H9 (cell line): ENCODE data around the gene SH3RF3. TPM values are rescaled to one million over a fixed set of nuclear protein-coding genes. Genes with fewer than 3 reads are reported as not detected.

Experiments used
- DNase-seq: peaks from one replicate; pipeline ENCODE4 v3.0.0-alpha.2; 2017
- H2AFZ ChIP-seq: one replicate; pipeline ENCODE4 v1.6.1; 2013; ENCODE audit warnings: mild to moderate bottlenecking, low read length, control low read depth, moderate library complexity
- H2AK5ac ChIP-seq: 2 replicates; pipeline ENCODE4 v1.6.1; 2013; ENCODE audit warnings: low read length, control low read depth, mixed read lengths; ENCODE audit not compliant: insufficient read length
- H2BK120ac ChIP-seq: one replicate; pipeline ENCODE4 v1.6.1; 2013; ENCODE audit warnings: low read depth, mild to moderate bottlenecking, low read length, control low read depth, inconsistent platforms; ENCODE audit not compliant: poor library complexity, severe bottlenecking
- H2BK12ac ChIP-seq: 2 replicates; pipeline ENCODE4 v1.6.1; 2013; ENCODE audit warnings: low read length, control low read depth, mixed read lengths, low read depth; ENCODE audit not compliant: insufficient read length
- H2BK15ac ChIP-seq: 2 replicates; pipeline ENCODE4 v1.6.1; 2013; ENCODE audit warnings: low read depth, low read length, control low read depth
- H2BK20ac ChIP-seq: one replicate; pipeline ENCODE4 v1.6.1; 2013; ENCODE audit warnings: low read depth, mild to moderate bottlenecking, low read length, control low read depth, inconsistent platforms; ENCODE audit not compliant: poor library complexity, severe bottlenecking
- H2BK5ac ChIP-seq: 2 replicates; pipeline ENCODE4 v1.6.1; 2013; ENCODE audit warnings: low read length, control low read depth, mixed read lengths; ENCODE audit not compliant: insufficient read length
- H3K14ac ChIP-seq: 2 replicates; pipeline ENCODE4 v1.6.1; 2013; ENCODE audit warnings: low read length, control low read depth; ENCODE audit not compliant: insufficient read depth
- H3K18ac ChIP-seq: 2 replicates; pipeline ENCODE4 v1.6.1; 2013; ENCODE audit warnings: low read depth, mild to moderate bottlenecking, mixed read lengths, low read length, control low read depth; ENCODE audit not compliant: insufficient read length
- H3K23ac ChIP-seq: 2 replicates; pipeline ENCODE4 v1.6.1; 2013; ENCODE audit warnings: low read length, control low read depth, mixed read lengths, low read depth; ENCODE audit not compliant: insufficient read length
- H3K23me2 ChIP-seq: 2 replicates; pipeline ENCODE4 v1.6.1; 2013; ENCODE audit warnings: low read depth, mild to moderate bottlenecking, mixed read lengths, low read length, control low read depth; ENCODE audit not compliant: insufficient read length, poor library complexity, severe bottlenecking
- H3K27ac ChIP-seq: 2 replicates; pipeline ENCODE4 v1.5.1; 2013; ENCODE audit warnings: low read length, control low read depth, mixed read lengths, low read depth; ENCODE audit not compliant: insufficient read length
- H3K27me3 ChIP-seq: 2 replicates; pipeline ENCODE4 v1.6.1; 2013; ENCODE audit warnings: low read length, control low read depth, inconsistent platforms; ENCODE audit not compliant: insufficient read depth
- H3K4ac ChIP-seq: 2 replicates; pipeline ENCODE4 v1.6.1; 2013; ENCODE audit warnings: low read depth, mild to moderate bottlenecking, control low read depth, inconsistent platforms, low read length, moderate library complexity
- H3K4me1 ChIP-seq: 2 replicates; pipeline ENCODE4 v1.6.1; 2013; ENCODE audit warnings: low read length, control low read depth, inconsistent platforms; ENCODE audit not compliant: insufficient read depth
- H3K4me2 ChIP-seq: 2 replicates; pipeline ENCODE4 v1.6.1; 2013; ENCODE audit warnings: low read length, control low read depth, mixed read lengths; ENCODE audit not compliant: insufficient read length, insufficient read depth
- H3K56ac ChIP-seq: 2 replicates; pipeline ENCODE4 v1.6.1; 2013; ENCODE audit warnings: low read depth, mild to moderate bottlenecking, mixed read lengths, low read length, control low read depth; ENCODE audit not compliant: insufficient read length
- H3K79me1 ChIP-seq: 2 replicates; pipeline ENCODE4 v1.6.1; 2013; ENCODE audit warnings: low read depth, mild to moderate bottlenecking, moderate library complexity, low read length, control low read depth, inconsistent platforms; ENCODE audit not compliant: insufficient read depth, poor library complexity, severe bottlenecking
- H3K79me2 ChIP-seq: 2 replicates; pipeline ENCODE4 v1.6.1; 2013; ENCODE audit warnings: low read length, control low read depth, inconsistent platforms; ENCODE audit not compliant: insufficient read depth
- H3K9ac ChIP-seq: 2 replicates; pipeline ENCODE4 v1.6.1; 2013; ENCODE audit warnings: low read length, control low read depth, mixed read lengths; ENCODE audit not compliant: insufficient read length; ENCODE audit errors: extremely low read depth
- H3K9me3 ChIP-seq: one replicate; pipeline ENCODE4 v1.6.1; 2013; ENCODE audit warnings: low read depth, low read length, inconsistent platforms; ENCODE audit not compliant: control insufficient read depth
- H3T11ph ChIP-seq: one replicate; pipeline ENCODE4 v1.6.1; 2013; ENCODE audit warnings: mild to moderate bottlenecking, low read length, control low read depth, inconsistent platforms
- H4K20me1 ChIP-seq: one replicate; pipeline ENCODE4 v1.6.1; 2013; ENCODE audit not compliant: control insufficient read depth, insufficient read length, insufficient read depth
- H4K5ac ChIP-seq: 2 replicates; pipeline ENCODE4 v1.6.1; 2013; ENCODE audit warnings: low read depth, mild to moderate bottlenecking, mixed read lengths, low read length, control low read depth; ENCODE audit not compliant: insufficient read length
- H4K8ac ChIP-seq: replicated peaks from 2 replicates; pipeline ENCODE4 v1.6.1; 2013; ENCODE audit warnings: low read length, control low read depth, mixed read lengths, low read depth; ENCODE audit not compliant: insufficient read length
- H4K91ac ChIP-seq: 2 replicates; pipeline ENCODE4 v1.6.1; 2013; ENCODE audit warnings: low read depth, mild to moderate bottlenecking, moderate library complexity, mixed read lengths, low read length, control low read depth; ENCODE audit not compliant: insufficient read length
- H3K27ac Mint-ChIP-seq, 3 experiments: 2 replicates in 2 of 3; 3 replicates in 1 of 3; pipeline ENCODE4 v1.8.0; 2020 to 2021; ENCODE audit warnings: mixed read lengths in 3 of 3, mild to moderate bottlenecking in 1 of 3, moderate library complexity in 1 of 3
- H3K27me3 Mint-ChIP-seq: 2 replicates; pipeline ENCODE4 v1.8.0; 2021; ENCODE audit warnings: low read depth, mild to moderate bottlenecking, moderate library complexity, mixed read lengths
- H3K36me3 Mint-ChIP-seq, 3 experiments: 2 replicates in 2 of 3; 3 replicates in 1 of 3; pipeline ENCODE4 v1.8.0; 2020 to 2021; ENCODE audit warnings: low read depth in 3 of 3, mixed read lengths in 3 of 3; ENCODE audit not compliant: insufficient read depth in 1 of 3
- H3K4me1 Mint-ChIP-seq, 2 experiments: 2 replicates each; pipeline ENCODE4 v1.8.0; 2020; ENCODE audit warnings: mixed read lengths in 2 of 2
- H3K4me3 Mint-ChIP-seq, 2 experiments: 2 replicates in 1 of 2; 3 replicates in 1 of 2; pipeline ENCODE4 v1.8.0; 2020 to 2021; ENCODE audit warnings: mild to moderate bottlenecking in 2 of 2, mixed read lengths in 2 of 2, moderate library complexity in 1 of 2
- H3K9me3 Mint-ChIP-seq, 2 experiments: 2 replicates in 1 of 2; 3 replicates in 1 of 2; pipeline ENCODE4 v1.8.0; 2020; ENCODE audit warnings: mild to moderate bottlenecking in 2 of 2, mixed read lengths in 2 of 2, moderate library complexity in 1 of 2
- WGBS: extraction: QIAGEN DNeasy Blood & Tissue Kit; methylation state at CpG from one replicate; pipeline ENCODE4 v1.1.7; 2013; ENCODE audit warnings: missing lambda C conversion rate, low lambda C conversion rate, mixed read lengths; ENCODE audit not compliant: insufficient read length; ENCODE audit errors: extremely low coverage; 5-methylcytosine and 5-hydroxymethylcytosine counted together
- total RNA-seq: library from RNA; stranded (reverse); gene quantifications from 2 replicates; pipeline ENCODE4 v1.2.1, GENCODE V29; 2021
- TF ChIP-seq, protein P1 (sequence below): fragments of 200-600 bp; sonication (generic); conservative IDR thresholded peaks from 3 replicates; pipeline ENCODE4 v1.8.0; 2021; ENCODE audit warnings: antibody characterized with exemption, mild to moderate bottlenecking

SH3RF3 gene
- total RNA-seq, 1 experiment from 2014 or later: 0.46 TPM

DNA sequence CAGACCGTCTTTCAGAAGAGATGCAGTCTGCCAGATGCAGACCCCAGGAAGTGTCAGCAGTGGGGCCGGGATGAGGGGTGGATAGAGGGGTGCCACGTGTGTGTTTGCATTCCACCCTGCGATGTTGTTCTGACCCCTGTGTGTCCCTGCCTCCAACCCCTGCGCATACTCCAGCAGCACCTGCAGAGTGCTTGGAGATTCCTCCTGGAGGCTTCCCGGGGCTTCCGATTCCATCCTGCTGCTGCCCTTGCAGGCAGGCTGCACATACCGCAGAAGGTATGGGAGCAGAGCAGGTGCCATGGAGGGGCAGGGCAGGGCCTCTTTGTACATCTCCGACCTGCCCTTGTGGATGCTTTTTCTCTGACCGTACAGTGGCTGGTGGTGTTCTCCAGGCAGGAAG lies 177.2 kb downstream of the SH3RF3 start:
- Histone ChIP-seq H4K20me1 (no peaks in the 10 kb centered on the region), H3K23ac (no peak overlapping the region), H3K79me1 (no peaks in the 10 kb centered on the region), H2BK20ac (no peak overlapping the region), H3K4ac (no peak overlapping the region), H3K4me1 (peaks cover 3% of the 10 kb centered on the region; the same call in 1 of the 2 replicates), H3K56ac (no peak overlapping the region), H3K23me2 (no peaks in the 10 kb centered on the region), H4K8ac (no peak overlapping the region), H2BK12ac (no peak overlapping the region), H3K27ac (no peak overlapping the region), H3K9ac (no peak overlapping the region), H4K91ac (no peak overlapping the region), H2AK5ac (no peak overlapping the region), H3K18ac (no peak overlapping the region), H2BK120ac (no peak overlapping the region), H2AFZ (no peak overlapping the region), H3K79me2 (no peaks in the 10 kb centered on the region), H3K9me3 (no peaks in the 10 kb centered on the region), H2BK15ac (no peak overlapping the region), H3K27me3 (no peaks in the 10 kb centered on the region), H4K5ac (no peak overlapping the region), H2BK5ac (no peak overlapping the region), H3K4me2 (no peak overlapping the region), H3T11ph (no peak overlapping the region), H3K14ac (no peak overlapping the region; the same call in 1 of the 2 replicates)
- TF ChIP-seq, protein P1, sequence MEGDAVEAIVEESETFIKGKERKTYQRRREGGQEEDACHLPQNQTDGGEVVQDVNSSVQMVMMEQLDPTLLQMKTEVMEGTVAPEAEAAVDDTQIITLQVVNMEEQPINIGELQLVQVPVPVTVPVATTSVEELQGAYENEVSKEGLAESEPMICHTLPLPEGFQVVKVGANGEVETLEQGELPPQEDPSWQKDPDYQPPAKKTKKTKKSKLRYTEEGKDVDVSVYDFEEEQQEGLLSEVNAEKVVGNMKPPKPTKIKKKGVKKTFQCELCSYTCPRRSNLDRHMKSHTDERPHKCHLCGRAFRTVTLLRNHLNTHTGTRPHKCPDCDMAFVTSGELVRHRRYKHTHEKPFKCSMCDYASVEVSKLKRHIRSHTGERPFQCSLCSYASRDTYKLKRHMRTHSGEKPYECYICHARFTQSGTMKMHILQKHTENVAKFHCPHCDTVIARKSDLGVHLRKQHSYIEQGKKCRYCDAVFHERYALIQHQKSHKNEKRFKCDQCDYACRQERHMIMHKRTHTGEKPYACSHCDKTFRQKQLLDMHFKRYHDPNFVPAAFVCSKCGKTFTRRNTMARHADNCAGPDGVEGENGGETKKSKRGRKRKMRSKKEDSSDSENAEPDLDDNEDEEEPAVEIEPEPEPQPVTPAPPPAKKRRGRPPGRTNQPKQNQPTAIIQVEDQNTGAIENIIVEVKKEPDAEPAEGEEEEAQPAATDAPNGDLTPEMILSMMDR: no peak
- H3K9me3 Mint-ChIP-seq: no peaks in the 10 kb centered on the region; a peak in 1 of 5 replicates
- H3K27me3 Mint-ChIP-seq: peaks cover 5% of the 10 kb centered on the region
- H3K4me1 Mint-ChIP-seq: peaks cover 9 to 12% of the 10 kb centered on the region in 2 experiments
- WGBS: no CpG with 5 or more reads among the region's 10 CpGs
- DNase-seq: no peak
- H3K36me3 Mint-ChIP-seq: peaks cover 0 to 2% (median 0%) of the 10 kb centered on the region in 3 experiments; a peak in 1 of 7 replicates
- no peak overlapping the region for H3K4me3 Mint-ChIP-seq
- peak overlapping the region in 1 of 3 experiments; percentile 11; a peak in 1 of 7 replicates for H3K27ac Mint-ChIP-seq
